GM19238 (cell line): ENCODE measurements around the gene OTP.

Experiments
- DNase-seq: peaks from one replicate; pipeline ENCODE4 v3.0.0; 2011; ENCODE audit warnings: low spot score; ENCODE audit not compliant: insufficient read length

Gene OTP

DNA sequence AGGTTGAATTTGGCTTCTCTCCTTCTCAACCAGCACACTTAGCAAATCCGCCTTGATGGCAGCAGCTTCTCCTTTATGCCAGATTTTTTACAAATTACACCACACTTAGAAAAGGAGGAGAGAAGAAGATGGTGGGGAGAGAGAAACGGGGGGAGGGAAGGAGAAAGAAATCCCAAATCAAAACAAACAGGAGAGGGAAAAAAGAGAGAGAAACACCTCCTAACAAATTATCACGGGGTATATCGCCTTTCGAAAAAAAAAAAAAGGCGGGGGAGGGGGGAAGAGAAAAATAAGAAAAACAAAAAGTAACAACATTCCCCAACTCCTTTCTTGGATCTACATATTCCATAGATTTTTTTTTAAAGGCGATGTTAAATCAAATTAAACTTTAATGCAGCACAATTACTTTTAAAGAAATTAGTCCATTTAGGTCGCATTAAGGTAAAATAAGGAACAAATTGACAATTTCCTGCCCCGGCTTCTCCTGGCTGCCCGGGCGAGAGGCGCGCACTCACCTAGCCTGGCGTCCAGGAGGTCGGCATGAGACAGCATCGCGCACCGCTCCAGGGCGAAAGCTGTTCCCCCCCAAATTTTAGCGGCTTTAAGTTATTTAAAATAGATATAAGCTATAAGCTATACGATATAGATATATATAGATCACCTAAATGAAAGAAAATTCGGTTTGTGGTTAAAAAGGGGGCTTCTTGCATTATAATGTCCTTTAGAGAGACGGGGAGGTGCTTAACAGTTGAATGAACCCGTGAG is at the start of gene OTP:
OTP (minus strand) TSS at position 716 of the 765 bp plus-strand sequence; CDS start at position 552, 164 bp downstream.
- no peak for DNase-seq

DNA sequence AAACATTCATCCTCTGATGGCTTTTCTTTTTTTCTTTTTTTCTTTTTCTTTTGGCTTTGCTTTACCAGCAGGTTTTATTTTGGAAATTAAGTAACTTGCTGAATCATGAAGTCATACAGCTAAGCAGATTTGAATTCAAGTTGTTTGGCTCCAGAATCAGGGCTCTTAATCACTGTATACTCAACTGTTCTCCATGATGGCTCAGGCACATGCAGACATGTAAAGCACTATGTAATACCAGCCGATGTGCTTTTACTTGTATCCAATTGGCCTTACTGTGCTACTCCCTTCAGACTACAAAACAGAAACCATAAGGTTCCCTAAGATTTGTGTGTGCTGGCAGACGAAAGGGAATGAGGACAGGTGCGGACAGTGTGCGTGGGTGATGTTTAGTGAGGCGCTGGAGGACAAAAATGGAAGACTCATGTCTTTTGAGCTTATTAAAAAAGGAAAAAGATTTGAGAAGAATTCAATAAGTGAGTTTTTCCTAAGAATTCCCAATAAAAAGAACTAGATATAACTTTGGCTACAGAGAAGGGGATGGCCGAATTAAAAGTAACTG is 44.7 kb upstream of the OTP start:
- no peak for DNase-seq

DNA sequence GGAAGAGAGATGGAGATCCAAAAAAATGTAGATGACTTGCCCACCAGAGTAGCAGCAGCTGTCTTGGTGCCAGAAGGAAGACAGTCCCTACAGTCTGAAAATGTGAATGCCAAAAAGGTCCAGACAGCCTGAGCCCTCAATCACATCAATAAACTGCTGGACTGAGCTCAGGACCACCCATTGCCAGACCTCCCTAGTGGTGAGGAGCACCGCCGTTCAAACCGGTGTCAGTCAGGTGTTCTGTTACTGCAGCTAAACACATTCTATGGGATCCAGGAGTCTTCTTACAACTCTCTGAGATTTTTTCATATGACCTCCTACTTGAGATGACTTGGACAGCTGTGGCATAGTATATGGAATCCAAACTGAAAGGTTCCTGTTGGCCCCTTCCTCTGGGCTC is 32.0 kb upstream of the OTP start:
- no peak for DNase-seq

DNA sequence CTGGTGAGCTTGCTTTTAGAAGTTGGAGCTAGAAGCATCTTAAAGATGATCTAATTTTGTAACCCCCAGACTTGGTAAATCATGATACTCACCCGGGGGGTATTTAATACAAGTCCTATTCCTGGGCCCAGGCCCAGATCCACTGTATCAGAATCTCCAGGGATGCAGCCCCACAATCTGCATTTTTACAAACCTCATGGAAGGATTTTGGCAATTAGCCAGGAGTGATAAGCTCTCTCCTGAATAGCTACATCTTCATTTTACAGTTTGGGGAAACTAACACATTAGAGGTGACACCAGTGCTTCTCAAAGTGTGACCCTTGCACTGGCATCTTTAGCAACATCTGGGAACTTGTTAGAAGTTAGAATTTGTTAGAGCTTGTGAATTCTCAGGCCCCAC is 31.2 kb upstream of the OTP start:
- no peak for DNase-seq

DNA sequence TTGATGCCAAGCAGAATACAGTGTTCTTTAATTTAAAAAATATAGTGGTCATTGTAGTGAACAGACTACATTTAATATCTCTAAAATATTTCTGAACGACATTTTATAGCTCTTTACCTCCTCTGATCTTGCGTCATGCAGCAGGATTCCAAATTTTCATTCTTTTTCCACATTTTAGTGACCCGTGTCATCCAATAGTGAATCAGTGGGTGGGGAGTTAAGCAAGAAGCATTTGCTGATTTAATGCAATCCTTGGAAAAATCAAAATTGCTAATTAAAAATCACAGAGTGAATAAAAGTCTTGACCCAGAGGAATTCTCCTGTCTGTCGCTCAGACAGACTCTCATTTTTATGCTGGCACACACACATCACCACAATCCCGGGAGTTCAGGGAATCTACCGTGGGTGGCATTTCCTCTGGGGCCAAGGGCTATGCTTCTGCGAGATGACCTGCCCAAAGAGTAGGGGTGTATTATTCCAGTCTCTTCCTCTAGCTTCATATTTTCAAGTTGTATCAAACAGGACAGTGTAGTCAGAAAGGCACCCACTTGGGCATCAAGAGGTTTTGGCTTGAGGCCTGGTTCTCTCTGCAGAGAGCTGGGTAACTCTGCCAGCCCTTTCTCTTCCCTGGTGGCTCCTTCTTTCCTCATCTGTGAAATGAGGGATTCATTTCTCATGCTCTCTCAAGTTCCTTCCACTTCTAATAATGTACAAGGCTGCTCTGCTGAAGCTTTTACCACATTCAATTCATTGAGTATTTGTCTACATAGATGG is 24.8 kb upstream of the OTP start:
- DNase-seq = no peak

DNA sequence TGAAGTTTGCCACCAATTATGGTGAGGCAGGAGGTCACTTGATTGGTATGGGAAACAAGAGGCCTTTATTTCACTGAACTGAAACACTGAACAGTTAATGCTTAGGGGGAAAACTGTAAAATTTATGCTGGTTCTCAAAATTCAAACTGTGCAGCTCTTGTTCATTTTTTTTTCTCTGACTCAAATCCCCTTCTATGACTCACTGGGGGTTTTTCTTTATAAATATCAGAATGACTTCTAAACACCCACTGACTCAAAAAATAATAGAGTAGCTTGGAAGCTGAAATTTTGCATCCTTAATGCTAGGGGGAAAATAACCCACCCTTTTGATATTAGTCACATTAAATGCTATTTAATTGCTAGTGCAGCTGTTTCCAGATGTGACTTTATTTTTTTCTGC is 24.1 kb upstream of the OTP start:
- DNase-seq = no peak

DNA sequence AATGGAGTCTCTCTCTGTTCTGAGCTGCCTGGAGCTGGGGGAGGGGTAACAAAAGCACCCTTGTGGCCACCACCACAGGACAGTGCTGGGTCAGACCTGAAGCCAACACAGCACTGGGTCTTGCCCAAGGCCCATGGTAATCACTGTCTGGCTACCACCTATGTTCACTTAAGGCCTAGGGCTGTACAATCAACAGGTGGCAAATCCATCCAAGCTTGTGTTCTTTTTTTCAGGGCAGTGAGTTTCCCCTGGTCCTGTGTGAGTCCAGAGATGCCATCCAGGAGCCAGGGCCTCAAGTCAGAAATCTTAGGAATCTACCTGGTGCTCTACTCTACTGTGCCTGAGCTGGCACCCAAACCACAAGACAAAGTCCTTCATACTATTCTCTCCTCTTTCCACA is 20.1 kb upstream of the OTP start:
- DNase-seq = no peak

DNA sequence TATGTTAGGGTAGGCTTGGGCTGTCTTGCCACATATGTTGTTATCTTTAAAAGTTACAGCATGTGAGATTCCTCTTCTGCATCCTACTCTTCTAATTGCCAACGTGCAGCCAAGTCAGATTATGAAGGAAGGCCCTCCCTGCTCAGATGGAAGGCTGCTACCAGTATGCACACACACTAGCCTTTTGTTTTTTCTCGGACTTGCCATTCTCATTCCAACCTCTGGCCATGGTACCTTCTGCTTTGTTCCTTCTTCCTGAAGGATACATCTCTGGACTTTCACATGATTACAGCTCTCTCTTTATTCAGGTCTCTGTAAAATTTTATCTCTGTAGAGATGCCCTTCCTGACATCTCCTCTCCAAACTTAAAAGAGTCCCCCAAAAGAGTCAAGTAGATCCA is 12.8 kb upstream of the OTP start:
- DNase-seq = no peak

DNA sequence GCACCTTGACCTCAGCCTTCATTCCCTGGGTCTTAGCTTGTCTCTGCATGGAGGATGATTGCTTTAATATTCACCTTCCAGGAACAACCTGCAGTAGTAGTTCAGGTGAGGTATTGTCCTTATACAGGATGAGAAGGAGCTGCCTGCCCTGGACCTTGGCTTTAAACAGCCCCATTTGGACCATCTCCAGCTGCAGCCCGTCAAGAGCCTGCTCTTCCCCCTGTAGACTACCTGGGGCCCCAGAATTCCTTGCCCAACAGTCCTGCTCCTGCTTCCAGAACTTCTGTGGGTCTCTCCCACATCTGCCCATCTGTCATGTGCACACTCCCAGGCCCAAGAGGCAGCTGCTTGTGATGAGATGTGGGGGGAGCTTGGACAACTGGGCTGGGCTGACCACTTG is 12.2 kb upstream of the OTP start:
- no peak for DNase-seq

DNA sequence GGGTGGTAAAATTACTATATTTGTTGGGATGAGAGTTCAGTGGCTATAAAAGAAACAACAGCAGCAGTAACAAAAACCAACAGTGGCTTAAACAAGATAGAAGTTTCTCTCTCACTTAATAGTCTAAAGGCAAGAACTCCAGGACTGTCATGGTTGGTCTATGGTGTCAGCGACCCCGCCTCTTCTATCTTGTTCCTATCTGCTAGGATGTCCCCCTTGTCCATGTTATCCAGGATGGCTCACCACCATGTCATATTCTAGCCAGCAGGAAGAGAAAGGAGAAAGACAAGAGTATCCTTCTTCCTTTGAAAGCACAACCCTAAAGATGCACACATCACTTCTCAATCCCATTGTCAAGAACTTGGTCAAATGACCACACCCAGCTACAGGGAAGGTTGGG is 11.3 kb upstream of the OTP start:
- no peak for DNase-seq

DNA sequence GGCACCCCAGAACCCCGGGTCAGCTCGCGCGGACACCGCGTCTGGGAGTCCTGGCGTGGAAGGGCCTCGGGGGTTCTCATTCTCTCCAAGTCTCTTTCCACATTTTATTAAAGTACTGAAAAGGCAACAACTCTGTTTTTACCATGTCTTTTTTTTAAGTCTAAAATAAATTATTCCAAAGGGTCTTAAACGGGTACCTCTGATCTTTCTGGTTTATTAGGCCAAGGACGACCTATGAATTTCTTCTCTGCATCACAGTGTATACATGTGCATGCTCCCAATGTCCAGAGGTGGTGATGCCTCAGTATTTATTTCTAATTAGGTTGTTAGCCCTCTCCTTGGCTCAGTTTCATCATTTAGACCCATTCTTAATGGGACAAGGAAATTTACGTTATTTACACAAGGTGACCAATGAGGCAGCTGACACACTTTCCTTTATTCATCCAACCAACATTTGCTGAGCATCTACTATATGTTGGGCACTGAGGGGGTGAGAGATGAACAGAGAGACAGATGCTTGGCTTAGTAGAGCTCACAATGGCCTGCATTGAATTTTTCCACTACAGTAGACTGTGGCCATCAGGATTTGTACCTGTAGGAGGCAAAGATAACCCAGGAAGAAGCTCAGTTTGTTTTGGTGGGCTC is 7.6 kb upstream of the OTP start:
- DNase-seq = no peak

DNA sequence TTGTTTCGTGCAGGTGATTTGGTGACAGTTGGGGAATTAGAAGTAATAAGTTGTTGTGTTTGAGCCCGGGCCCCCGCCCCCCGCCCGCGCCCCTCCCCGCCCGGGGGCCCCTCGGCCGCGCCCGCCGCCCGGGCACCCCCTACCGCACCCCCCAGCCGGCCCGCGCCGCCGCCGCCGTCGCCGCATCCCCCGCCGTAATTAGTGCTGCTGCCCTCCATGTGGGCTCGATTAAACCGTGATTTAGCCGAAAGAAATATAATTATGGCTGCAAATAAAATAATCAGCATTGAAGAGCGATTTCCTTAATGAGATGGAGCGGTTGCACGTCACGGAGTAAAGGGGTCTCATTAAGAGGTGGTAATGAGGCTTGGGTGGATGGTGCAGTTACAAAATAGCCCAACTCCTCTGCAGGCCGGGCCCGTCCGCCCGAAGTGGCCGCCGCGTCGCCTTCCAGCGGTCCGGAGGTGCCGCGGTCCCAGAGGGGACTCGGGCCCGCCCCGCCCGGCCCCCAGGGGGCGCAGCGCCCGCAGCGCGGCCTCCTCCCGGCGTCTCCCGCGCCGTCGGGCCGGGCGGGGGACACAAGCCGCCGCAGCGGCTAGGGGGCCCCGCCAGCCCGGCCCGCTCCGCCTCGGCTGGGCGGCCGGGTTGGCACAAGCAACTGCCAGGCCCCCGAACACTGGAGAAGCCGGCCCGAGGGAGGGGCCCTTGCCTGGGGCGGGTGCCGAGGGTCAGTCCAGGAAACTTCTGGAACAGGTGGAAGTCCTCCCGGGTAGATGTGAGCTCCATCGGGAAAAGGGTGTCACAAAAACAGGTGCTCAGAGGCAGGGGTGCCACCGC is 6.9 kb upstream of the OTP start:
- peak; percentile 71 for DNase-seq

DNA sequence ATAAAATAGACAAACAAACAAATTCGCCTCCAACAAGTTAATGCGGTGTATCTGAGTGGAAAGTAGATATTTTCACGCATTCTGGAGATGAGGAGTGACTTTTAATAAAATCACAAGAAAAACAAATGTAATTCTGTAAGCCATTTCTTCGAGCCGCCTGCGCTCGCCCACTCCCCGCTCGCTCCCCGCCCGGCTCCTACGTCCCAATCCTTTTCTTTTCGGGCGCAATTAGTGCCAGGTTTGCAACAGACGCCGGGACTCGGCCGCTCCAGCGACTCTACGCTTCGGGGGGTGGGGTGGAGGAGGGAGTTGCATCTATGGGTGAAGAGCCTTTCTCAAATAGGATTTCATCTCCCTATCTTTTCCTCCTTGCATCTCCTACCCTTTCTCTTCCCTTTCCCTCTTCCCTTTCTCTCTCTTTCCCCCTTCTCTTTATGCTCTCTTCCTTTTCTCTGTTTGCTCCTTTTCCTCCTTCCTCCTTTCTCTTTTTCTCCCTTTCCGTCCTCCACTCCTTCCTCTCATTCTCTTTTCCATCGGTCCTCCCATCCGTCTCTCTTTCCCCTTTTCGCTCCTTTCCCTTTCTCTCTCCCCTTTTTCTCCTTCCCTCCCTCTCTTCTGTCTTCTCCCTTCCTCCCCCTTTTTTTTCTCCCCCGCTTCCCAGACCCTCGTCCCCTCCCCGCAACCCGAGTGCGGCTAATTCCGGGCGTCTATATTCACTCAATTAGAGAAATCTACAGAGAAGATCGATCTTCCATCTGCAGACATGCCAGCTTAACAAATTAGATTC is 6.1 kb upstream of the OTP start:
- no peak for DNase-seq

DNA sequence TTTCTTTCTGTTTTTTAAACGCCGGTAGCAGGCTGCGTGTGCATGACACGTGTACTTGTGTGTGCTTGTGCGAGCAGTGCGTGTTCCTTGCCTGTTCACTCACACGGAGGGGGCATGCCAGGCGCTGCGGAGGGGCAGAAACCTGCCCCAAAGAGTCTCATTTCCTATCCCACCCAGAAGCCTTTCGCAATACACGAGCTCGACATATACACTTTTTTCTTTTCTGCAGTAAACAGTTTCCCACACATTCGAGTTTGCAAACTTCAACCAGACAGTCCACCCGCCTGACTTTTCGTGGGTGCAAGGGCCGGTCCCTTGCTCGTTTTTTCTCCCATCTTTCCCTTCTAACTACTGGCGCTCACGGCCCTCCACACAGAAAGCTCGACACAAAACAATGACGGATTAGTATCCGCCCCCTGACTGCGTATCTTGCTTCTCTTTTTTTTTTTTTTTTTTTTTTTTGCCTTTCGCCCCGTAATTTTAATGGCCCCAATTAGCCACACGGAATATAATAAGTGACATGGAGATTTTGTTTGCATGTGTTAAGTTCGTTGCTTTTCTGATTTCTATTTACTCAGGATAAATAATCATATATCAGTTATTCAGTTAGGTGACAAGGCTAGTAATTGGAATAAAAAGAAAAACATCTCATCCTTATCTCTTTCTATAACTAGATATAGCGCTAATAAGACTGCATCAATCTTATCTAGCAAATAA is 5.3 kb upstream of the OTP start:
- DNase-seq = no peak

DNA sequence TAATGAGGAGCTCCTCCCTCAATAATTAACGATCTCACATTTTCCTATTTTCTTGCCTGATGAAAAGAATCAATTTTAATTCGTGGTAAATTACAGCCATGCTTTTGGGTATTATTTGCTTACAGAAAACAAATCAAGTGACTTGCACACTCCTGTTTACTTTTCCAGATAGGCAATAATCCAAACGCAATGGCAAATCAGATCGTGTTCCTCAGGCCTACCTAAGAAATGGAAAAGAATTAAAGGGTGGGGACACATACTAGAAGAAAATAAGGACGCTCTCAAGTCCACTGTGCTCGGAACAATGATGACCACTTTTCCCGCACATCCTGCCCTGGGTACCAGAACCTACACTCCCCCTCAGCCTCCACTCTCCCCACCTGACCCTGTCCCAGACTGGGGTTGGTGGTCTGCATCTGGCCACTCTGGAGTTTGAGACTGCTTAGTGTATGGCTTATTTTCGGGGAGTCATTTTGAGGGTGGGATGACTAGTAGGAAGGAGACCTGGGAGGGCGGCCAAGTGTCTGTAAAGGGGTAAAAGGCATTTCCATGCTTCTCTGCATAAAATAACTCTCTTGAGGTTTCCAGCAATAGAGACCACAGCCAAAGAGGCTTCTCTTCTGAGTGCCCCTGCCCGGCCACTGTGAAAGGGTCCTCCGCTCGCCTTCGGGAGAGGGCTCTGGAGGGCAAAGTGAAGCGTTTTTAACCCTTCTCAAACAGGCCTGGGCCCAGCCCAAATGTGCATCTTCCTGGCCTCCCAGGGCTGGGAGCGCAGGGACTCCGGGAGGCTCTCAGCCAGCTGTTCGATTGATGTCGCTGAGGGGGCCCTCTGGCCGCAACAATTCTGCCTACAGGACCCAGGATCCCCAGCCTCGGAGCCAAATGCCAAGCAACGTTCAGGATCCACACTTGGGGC is 4.5 kb upstream of the OTP start:
- DNase-seq = no peak

DNA sequence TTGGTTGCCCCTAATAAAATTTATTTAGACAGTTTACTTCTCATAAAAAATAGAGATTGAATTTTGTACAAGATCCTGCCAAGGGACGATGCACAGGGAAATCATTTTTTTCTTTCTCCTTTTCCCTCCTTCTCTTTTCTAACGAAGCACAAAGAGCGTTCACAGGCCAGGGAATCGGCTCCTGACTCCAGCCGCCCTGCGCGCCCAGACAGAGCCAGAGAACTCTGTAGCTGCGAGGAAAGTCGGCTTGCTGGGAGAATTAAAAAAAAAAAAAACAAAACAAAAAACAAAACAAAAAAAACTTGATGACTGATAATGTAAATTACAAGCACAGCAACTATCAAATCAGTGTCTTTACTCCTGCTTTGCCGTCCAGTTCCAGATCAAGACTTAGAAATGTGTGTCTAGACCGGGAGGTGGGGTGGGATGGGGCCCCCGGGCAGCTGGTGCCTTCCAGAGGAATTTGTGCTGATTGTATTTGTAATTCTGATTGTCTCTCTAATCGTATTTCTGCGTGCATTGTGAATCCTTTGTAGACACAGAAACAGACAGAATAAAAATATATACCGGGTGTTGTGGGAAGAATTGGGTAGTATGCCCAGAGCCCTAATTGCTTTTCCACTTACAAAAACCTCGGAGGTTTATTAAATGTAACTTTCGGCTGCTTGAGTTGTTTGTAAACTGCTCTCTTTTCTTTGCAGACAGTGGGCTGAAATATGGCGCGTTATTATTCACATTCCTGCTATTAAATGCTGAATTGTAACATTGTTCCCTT is 3.6 kb upstream of the OTP start:
- DNase-seq = no peak

DNA sequence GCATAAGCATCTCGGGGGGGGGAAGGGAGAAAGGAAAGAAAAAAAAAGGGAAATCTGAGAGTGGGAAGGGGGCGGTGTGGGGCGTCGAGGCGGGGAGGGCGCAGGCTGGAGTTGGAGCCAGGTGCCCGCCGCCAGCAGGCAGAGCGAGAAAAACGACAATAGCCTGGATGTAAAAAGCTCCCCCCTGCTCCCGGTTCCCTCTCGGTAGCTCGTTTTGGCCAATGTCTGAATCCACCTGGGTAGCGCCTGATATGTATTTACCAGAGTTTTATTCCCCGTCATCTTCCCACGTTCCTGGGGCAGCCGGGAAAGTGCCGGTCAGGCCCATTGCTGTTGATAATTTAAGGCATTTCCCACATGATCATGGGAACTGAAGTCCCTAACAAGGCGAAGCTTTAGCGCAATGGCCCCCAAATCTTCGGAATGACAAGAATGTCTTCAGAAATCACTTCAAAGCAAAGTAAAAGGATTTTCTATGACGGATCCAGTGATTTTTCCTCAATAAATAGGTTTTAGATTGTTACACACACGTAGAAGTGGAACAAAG is 3.0 kb upstream of the OTP start:
- DNase-seq = no peak
